Effector memory CD4-positive, alpha-beta T cell (primary cell): Measurements from ENCODE around the gene ZNF329.

Experiments used
- DNase-seq, 3 donors: peaks; one replicate each; pipeline ENCODE4 v3.0.0-alpha.2; 2020
- H3K27ac ChIP-seq: 2 replicates; pipeline ENCODE4 v1.7.0; 2013; ENCODE audit warnings: mild to moderate bottlenecking, low read length, moderate library complexity; ENCODE audit not compliant: insufficient read depth, poor library complexity, severe bottlenecking
- H3K27me3 ChIP-seq: replicated peaks from 2 replicates; pipeline ENCODE4 v1.7.0; 2013; ENCODE audit warnings: mild to moderate bottlenecking, low read length; ENCODE audit not compliant: insufficient read depth, control insufficient read depth, poor library complexity, severe bottlenecking
- H3K36me3 ChIP-seq: 2 replicates; pipeline ENCODE4 v1.7.0; 2013; ENCODE audit warnings: mild to moderate bottlenecking, low read length, moderate library complexity; ENCODE audit not compliant: control insufficient read depth, insufficient read depth
- H3K4me1 ChIP-seq: 2 replicates; pipeline ENCODE4 v1.7.0; 2013; ENCODE audit warnings: low read length, mild to moderate bottlenecking; ENCODE audit not compliant: control insufficient read depth, insufficient read depth, poor library complexity, severe bottlenecking
- H3K4me3 ChIP-seq: 2 replicates; pipeline ENCODE4 v1.7.0; 2013; ENCODE audit warnings: low read length, low read depth, mild to moderate bottlenecking; ENCODE audit not compliant: insufficient read depth, poor library complexity, severe bottlenecking
- H3K9me3 ChIP-seq: 2 replicates; pipeline ENCODE4 v1.7.0; 2013; ENCODE audit warnings: mild to moderate bottlenecking, low read length, moderate library complexity; ENCODE audit not compliant: control insufficient read depth
- total RNA-seq, 3 donors: gene quantifications; one replicate each; lab custom pipeline; 2026; lab: John Stamatoyannopoulos, UW

The ZNF329 gene
- 21.3 to 37.6 (median 30.4) reads per million in 3 donors for total RNA-seq

GRCh38 chr19:58150328-58150921 is at the start of gene ZNF329:
ZNF329 (minus strand) TSS chr19:58150789; CDS start chr19:58129503, 21,286 bp downstream.
- DNase-seq, result peak; percentile 78 to 86 (median 79)
- peak within 1 kb of the TSS; percentile 98 for H3K4me3 ChIP-seq

GRCh38 chr19:58196901-58197616 is 46.5 kb upstream of the ZNF329 start:
- DNase-seq, result no peak
- Histone ChIP-seq H3K36me3 (peaks cover 91% of the 10 kb centered on the region), H3K27ac (no peak overlapping the region)

More at GRCh38 chr19:58150328-58150921, at the start of gene ZNF329:
- Histone ChIP-seq H3K9me3 (no peaks in the 10 kb centered on the region), H3K36me3 (no peaks in the 10 kb centered on the region), H3K4me1 (peaks cover 13% of the 10 kb centered on the region), H3K27ac (peak within 1 kb of the TSS; percentile 72), H3K27me3 (no peaks in the 10 kb centered on the region)

DNA sequence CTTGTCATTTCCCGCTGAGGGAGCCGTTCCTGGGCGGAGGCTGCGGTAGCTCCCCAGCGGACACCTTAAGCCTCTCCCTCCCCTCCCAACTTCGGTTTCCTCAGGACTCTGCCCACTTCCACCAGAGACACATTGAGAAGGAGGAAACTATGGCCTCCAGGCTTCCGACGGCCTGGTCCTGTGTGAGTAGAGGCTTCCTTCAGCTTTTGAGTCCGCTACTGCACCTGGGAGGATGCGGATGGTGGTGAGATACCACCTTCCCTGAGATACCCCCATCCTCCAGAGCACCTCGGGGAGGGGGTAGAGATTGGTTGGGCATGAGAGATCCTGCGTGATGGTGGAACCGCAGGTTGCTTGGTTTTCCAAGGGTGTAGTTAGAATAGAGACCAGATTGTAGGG is 33.2 kb upstream of the ZNF329 start:
- Histone ChIP-seq H3K9me3 (peaks cover 40% of the 10 kb centered on the region), H3K4me3 (peak overlapping the region; percentile 88), H3K4me1 (no peaks in the 10 kb centered on the region), H3K27ac (peak overlapping the region; percentile 95), H3K36me3 (peaks cover 30% of the 10 kb centered on the region), H3K27me3 (no peaks in the 10 kb centered on the region)
- no peak for DNase-seq

More at GRCh38 chr19:58196901-58197616, 46.5 kb upstream of the ZNF329 start:
- no peaks in the 10 kb centered on the region for H3K27me3 ChIP-seq
- no peaks in the 10 kb centered on the region for H3K4me1 ChIP-seq
- peak overlapping the region; percentile 2 for H3K4me3 ChIP-seq
- peaks cover 89% of the 10 kb centered on the region for H3K9me3 ChIP-seq

DNA sequence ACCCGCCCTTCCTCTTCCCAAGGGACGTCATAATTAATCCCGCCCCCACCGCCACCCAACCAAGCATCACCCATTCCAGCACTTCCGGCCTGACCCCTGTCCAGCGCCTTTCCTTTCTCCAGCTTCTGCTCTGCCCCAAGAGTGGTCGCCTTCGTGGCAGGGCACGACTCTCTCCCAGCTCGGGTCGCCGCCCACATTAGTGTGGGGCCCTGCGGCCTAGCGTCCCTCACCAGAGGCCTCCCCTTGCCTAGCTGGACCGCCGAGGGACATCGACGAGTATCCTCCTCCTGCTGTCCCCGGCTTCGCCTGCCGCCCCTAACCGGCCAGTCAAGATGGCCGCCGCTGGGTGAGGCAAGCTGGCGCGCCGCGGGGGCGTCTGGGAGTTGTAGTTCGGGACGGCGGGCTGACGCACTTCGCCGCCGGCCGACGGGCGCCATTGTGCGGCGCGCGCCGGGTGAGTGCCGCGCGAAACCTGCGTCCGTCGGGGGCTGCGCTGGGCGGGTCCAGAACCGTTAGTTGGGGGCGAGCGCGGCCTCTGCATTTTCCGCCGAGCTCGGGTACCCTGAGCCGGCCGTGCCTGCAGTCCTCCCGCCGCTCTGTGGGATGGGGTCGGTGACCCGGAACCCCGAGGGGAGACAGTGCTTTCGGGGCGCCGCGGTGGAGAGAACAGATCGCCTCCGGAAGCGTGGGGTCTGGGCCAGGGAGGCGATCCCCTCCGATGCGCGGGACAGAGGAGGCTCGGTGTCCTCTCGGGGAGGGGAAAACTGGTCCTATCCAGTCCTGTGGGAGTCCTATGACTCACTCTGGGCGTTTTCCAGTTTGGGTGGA is 32.6 kb upstream of the ZNF329 start, which contains the start of gene ZNF274:
Gene ZNF274 (plus strand): TSS at position 73 of the 828 bp plus-strand sequence. CDS start 905 bp downstream, outside the sequence.
- Histone ChIP-seq H3K9me3 (peaks cover 38% of the 10 kb centered on the region), H3K27me3 (no peaks in the 10 kb centered on the region), H3K27ac (peak within 1 kb of the TSS; percentile 95), H3K4me3 (peak within 1 kb of the TSS; percentile 88), H3K4me1 (no peaks in the 10 kb centered on the region), H3K36me3 (peaks cover 28% of the 10 kb centered on the region)
- peak; percentile 80 to 88 (median 81) for DNase-seq

- H3K9me3 ChIP-seq, result peaks cover 36% of the 10 kb centered on the region
- peak overlapping the region; percentile 88 for H3K4me3 ChIP-seq
- DNase-seq, result peak; percentile 70 to 84 (median 81)
- H3K36me3 ChIP-seq, result peaks cover 22% of the 10 kb centered on the region
- peak overlapping the region; percentile 95 for H3K27ac ChIP-seq
- H3K4me1 ChIP-seq, result no peaks in the 10 kb centered on the region
- H3K27me3 ChIP-seq, result no peaks in the 10 kb centered on the region
Measured at GRCh38 chr19:58182577-58182988, 32.0 kb upstream of the ZNF329 start.

GRCh38 chr19:58181902-58182576 is 31.4 kb upstream of the ZNF329 start:
- DNase-seq, result peak; percentile 28 to 38 (median 36)
- Histone ChIP-seq H3K4me3 (peak overlapping the region; percentile 88), H3K4me1 (no peaks in the 10 kb centered on the region), H3K36me3 (peaks cover 19% of the 10 kb centered on the region), H3K9me3 (peaks cover 39% of the 10 kb centered on the region), H3K27ac (no peak overlapping the region), H3K27me3 (no peaks in the 10 kb centered on the region)

DNA sequence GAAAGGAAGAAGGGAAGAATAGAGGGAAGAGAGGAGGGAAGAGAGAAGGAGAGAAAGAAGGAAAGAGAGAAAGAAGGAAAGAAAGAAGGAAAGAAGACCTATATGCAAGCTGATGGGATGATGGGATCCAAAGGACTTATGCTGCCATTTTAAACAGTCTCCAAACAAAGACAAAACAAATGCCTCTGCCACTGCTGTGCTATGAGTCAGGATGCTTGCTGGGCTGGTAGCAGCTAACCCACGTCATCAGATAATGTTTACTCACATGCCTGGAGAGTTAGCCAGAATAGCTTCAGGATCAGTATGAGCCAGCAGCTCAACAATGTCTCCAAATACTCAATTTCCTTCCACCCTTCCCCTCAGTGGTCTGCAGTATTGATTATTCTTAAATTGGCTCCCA is 20.3 kb upstream of the ZNF329 start:
- H3K27ac ChIP-seq, result no peak overlapping the region
- peaks cover 39% of the 10 kb centered on the region for H3K9me3 ChIP-seq
- no peaks in the 10 kb centered on the region for H3K36me3 ChIP-seq

DNA sequence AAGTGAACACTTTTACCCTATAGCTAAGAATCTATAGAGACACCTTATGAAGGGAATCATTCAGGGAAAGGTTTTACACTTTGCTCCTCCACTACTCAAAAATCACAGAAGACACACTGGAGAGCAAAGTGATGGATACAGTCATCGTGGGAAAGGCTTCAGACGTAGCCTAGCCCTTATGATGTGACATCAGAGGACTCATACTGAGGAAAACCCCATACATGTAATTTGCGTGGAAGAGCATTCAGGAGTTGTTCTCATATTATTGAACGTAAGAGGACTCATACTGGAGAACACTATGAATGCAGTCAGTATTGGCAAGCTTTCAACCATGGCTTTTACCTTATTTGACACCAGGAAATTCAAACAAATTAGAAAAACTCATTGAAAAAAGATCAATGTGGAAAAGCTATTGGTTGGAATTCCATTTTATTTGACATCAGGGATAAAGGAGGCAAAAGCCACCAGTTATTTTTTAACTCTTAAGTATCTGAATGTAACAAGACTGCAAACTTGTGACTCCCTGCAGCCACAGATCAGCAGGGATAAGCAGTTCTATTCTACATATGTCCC is 16.2 kb upstream of the ZNF329 start:
- Histone ChIP-seq H3K9me3 (peaks cover 44% of the 10 kb centered on the region), H3K27me3 (no peaks in the 10 kb centered on the region), H3K4me1 (no peaks in the 10 kb centered on the region), H3K36me3 (no peaks in the 10 kb centered on the region), H3K4me3 (no peak overlapping the region), H3K27ac (no peak overlapping the region)
- DNase-seq, result no peak

More for the DNA sequence above, 20.3 kb upstream of the ZNF329 start:
- Histone ChIP-seq H3K4me3 (no peak overlapping the region), H3K4me1 (no peaks in the 10 kb centered on the region), H3K27me3 (no peaks in the 10 kb centered on the region)
- DNase-seq, result no peak

DNA sequence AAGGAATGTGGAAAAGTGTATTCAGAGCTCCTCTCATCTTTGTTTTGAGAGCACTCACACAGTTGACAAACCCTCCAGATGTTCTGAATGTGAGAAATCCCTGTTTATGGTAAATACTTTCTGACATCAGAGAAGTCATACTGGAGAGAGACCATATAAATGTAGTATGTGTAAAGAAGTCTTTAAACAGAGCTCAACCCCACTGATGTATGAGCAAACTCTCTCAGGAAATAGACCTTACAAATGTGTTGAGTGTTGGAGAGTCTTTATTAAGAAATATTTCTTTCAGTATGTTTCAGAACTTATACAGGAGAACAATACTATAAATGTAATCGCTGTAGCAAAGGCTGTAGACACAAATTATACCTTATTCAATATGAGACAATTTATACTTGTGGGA is 15.7 kb upstream of the ZNF329 start:
- Histone ChIP-seq H3K36me3 (no peaks in the 10 kb centered on the region), H3K4me3 (no peak overlapping the region), H3K27ac (no peak overlapping the region), H3K27me3 (no peaks in the 10 kb centered on the region), H3K4me1 (no peaks in the 10 kb centered on the region), H3K9me3 (peaks cover 46% of the 10 kb centered on the region)
- no peak for DNase-seq
